Psoas muscle (tissue), 8 donors: ENCODE data around the gene KLRC3. TPM values are rescaled to one million over a fixed set of nuclear protein-coding genes. Genes with fewer than 3 reads are reported as not detected.
"Not testable (repeated sequence)": the region's sequence is repeated elsewhere in the genome, so short reads cannot be mapped to it uniquely, and the experiment has no call there.

Experiments
- ATAC-seq, 4 donors: fragments of 200-7000 bp; cut with Tn5 transposase; one replicate each; pipeline ENCODE4 v1.9.1; 2020; ENCODE audit warnings: moderate library complexity in 3 of 4, mild to moderate bottlenecking in 2 of 4
- DNase-seq, 2 donors: peaks; one replicate each; pipeline ENCODE4 v3.0.0-alpha.2; 2020
- H3K27ac ChIP-seq: fragments of 200-600 bp; one replicate; pipeline ENCODE4 v1.8.0; 2022
- H3K27me3 ChIP-seq, 3 donors: fragments of 200-600 bp in 1 of 3; one replicate each; pipeline versions ENCODE4 v1.6.1 to v1.8.0; 2013 to 2022; ENCODE audit warnings: low read length in 2 of 3, mild to moderate bottlenecking in 2 of 3, moderate library complexity in 1 of 3; ENCODE audit not compliant: insufficient read depth in 3 of 3
- H3K36me3 ChIP-seq, 2 donors: fragments of 200-600 bp in 1 of 2; one replicate each; pipeline versions ENCODE4 v1.6.1 to v1.8.0; 2013 to 2022; ENCODE audit warnings: low read depth in 1 of 2, mild to moderate bottlenecking in 1 of 2, moderate library complexity in 1 of 2; ENCODE audit not compliant: insufficient read depth in 1 of 2
- H3K4me1 ChIP-seq: fragments of 200-600 bp; one replicate; pipeline ENCODE4 v1.8.0; 2022
- H3K4me3 ChIP-seq: fragments of 200-600 bp; one replicate; pipeline ENCODE4 v1.8.0; 2022; ENCODE audit warnings: mild to moderate bottlenecking
- H3K9me3 ChIP-seq: fragments of 200-600 bp; one replicate; pipeline ENCODE4 v1.8.0; 2022
- CTCF ChIP-seq: fragments of 200-600 bp; IDR thresholded peaks from one replicate; pipeline ENCODE4 v1.8.0; 2022; ENCODE audit warnings: antibody characterized with exemption
- WGBS, 3 donors: extraction: QIAGEN DNeasy Blood & Tissue Kit; methylation state at CpG; one replicate each; pipeline versions ENCODE4 v1.1.6 to v1.1.7; 2013; 5-methylcytosine and 5-hydroxymethylcytosine counted together
- intact Hi-C, 2 donors: fragments of 100-400 bp; cut with DNase I; formaldehyde crosslinking; loops; one replicate each; pipeline versions ENCODE4 v1.11.0 to v1.14.2; 2022
- polyA plus RNA-seq, 3 donors: library from polyadenylated mRNA; stranded (reverse); fragments of 200-250 nt; gene quantifications; one replicate each; pipeline ENCODE4 v1.2.3, GENCODE V29; 2013
- total RNA-seq, 4 donors: library from RNA; stranded (reverse); fragmentation: NEBNext Ultra II Directional in 2 of 4; extraction: Animal tissue kit (Norgen Biotek cat#: 25700) in 2 of 4; gene quantifications; one replicate each; pipeline versions ENCODE4 v1.2.1 to v1.2.4, GENCODE V29; 2021 to 2023
- donor health status: healthy with polysubstance abuse.
- donor health status: DM: no; HTN: no; CAD: no; lungs with moderate emphysema.
- donor health status: Bipolar disorder and iron deficiency.
- donor health status: healthy.
- donor health status: DM: yes; HTN: yes; CAD: no.
- donor health status: DM: no; HTN: no; CAD: no.
- donor health status: DM: no; HTN: no; CAD: no.
- donor health status: DM: yes; HTN: yes; CAD: no.

Gene KLRC3
- total and polyA plus RNA-seq, 7 donors = not detected

- no peaks in the 10 kb centered on the region for H3K4me1 ChIP-seq
- intact Hi-C loops = no loop called here
- no peaks in the 10 kb centered on the region for H3K36me3 ChIP-seq
- no peaks in the 10 kb centered on the region for H3K27me3 ChIP-seq
- ATAC-seq (no peak), DNase-seq (no peak)
- no peak overlapping the region for H3K27ac ChIP-seq
- H3K4me3 ChIP-seq = no peak overlapping the region
- 80 to 92% (median 86%) methylated on average over 1 of the region's 1 CpG for WGBS, 3 donors
- no peak for TF ChIP-seq CTCF
- peaks cover 15% of the 10 kb centered on the region for H3K9me3 ChIP-seq
Measured at GRCh38 chr12:10455766-10456165, 35.4 kb upstream of the KLRC3 start.

- Histone ChIP-seq H3K27me3 (no peaks in the 10 kb centered on the region), H3K36me3 (no peaks in the 10 kb centered on the region), H3K9me3 (peaks cover 15% of the 10 kb centered on the region), H3K27ac (no peak overlapping the region), H3K4me1 (no peaks in the 10 kb centered on the region), H3K4me3 (no peak overlapping the region)
- ATAC-seq (no peak), DNase-seq (no peak)
- intact Hi-C loops = no loop called here
- no peak for TF ChIP-seq CTCF
- WGBS, 3 donors = 48 to 60% (median 59%) methylated on average over 1 of the region's 1 CpG
Measured at GRCh38 chr12:10454531-10454930, 34.1 kb upstream of the KLRC3 start.

- H3K9me3 ChIP-seq = peaks cover 15% of the 10 kb centered on the region
- no peak for TF ChIP-seq CTCF
- intact Hi-C loops = no loop called here
- 60 to 73% (median 61%) methylated on average over 2 of the region's 2 CpGs for WGBS, 3 donors
- DNase-seq (no peak), ATAC-seq (no peak)
- no peaks in the 10 kb centered on the region for H3K4me1 ChIP-seq
- no peaks in the 10 kb centered on the region for H3K27me3 ChIP-seq
- H3K36me3 ChIP-seq = no peaks in the 10 kb centered on the region
- H3K27ac ChIP-seq = no peak within 1 kb of the TSS
- H3K4me3 ChIP-seq = no peak within 1 kb of the TSS
Measured at GRCh38 chr12:10453156-10453555, 32.8 kb upstream of the KLRC3 start, which contains the start of gene KLRC1. Gene KLRC1 (minus strand): TSS chr12:10453377. CDS start chr12:10451156, 2,221 bp downstream.

GRCh38 chr12:10448236-10448635, 27.8 kb upstream of the KLRC3 start:
- Histone ChIP-seq H3K4me1 (no peaks in the 10 kb centered on the region), H3K4me3 (no peak overlapping the region), H3K36me3 (no peaks in the 10 kb centered on the region), H3K9me3 (no peaks in the 10 kb centered on the region), H3K27ac (no peak overlapping the region), H3K27me3 (no peaks in the 10 kb centered on the region)
- DNase-seq (no peak), ATAC-seq (no peak)
- 91 to 92% (median 91%) methylated on average over 4 of the region's 4 CpGs for WGBS, 3 donors
- intact Hi-C loops = no loop called here
- no peak for TF ChIP-seq CTCF

- H3K27ac ChIP-seq, H3K4me1 ChIP-seq, intact Hi-C loops, H3K9me3 ChIP-seq, ATAC-seq, H3K4me3 ChIP-seq, H3K36me3 ChIP-seq, H3K27me3 ChIP-seq, DNase-seq: not testable (repeated sequence)
- 70 to 79% (median 78%) methylated on average over 5 of the region's 5 CpGs for WGBS, 3 donors
Measured at GRCh38 chr12:10446052-10446451, 25.7 kb upstream of the KLRC3 start.

- H3K36me3 ChIP-seq, H3K4me1 ChIP-seq, DNase-seq, H3K27me3 ChIP-seq, ATAC-seq, H3K27ac ChIP-seq, intact Hi-C loops, H3K4me3 ChIP-seq, H3K9me3 ChIP-seq: not testable (repeated sequence)
- 90 to 95% (median 92%) methylated on average over 5 to 8 of the region's 8 CpGs for WGBS, 3 donors
Measured at GRCh38 chr12:10441144-10441543, 20.7 kb upstream of the KLRC3 start.

- intact Hi-C loops, H3K27me3 ChIP-seq, ATAC-seq, H3K4me1 ChIP-seq, H3K36me3 ChIP-seq, DNase-seq, H3K9me3 ChIP-seq, H3K4me3 ChIP-seq, H3K27ac ChIP-seq: not testable (repeated sequence)
- 67 to 92% (median 74%) methylated on average over 1 to 2 of the region's 2 CpGs for WGBS, 3 donors
Measured at GRCh38 chr12:10439608-10440274, 19.3 kb upstream of the KLRC3 start.

- H3K4me1 ChIP-seq, DNase-seq, H3K36me3 ChIP-seq, intact Hi-C loops, H3K4me3 ChIP-seq, H3K27ac ChIP-seq, ATAC-seq, H3K9me3 ChIP-seq, H3K27me3 ChIP-seq: not testable (repeated sequence)
- WGBS, 3 donors = 0% methylated on average over 1 of the region's 2 CpGs
Measured at GRCh38 chr12:10437601-10438000, 17.2 kb upstream of the KLRC3 start.
